NCI-H69 (cell line): ENCODE results near the gene ZBTB16.
A peak's percentile ranks its signal among the peaks of the same experiment; 100 is the strongest.

ENCODE experiments used
- DNase-seq: peaks from one replicate; lab custom pipeline; 2025; lab: John Stamatoyannopoulos, UW

Gene ZBTB16

GRCh38 chr11:114063829-114064201, 4.3 kb downstream of the ZBTB16 start:
- DNase-seq, result no peak

GRCh38 chr11:114064216-114064615, 4.7 kb downstream of the ZBTB16 start:
- DNase-seq, result no peak

- no peak for DNase-seq
These were observed 5.6 kb downstream of the ZBTB16 start for GRCh38 chr11:114065094-114065493.

- DNase-seq, result no peak
These were observed 6.6 kb downstream of the ZBTB16 start for GRCh38 chr11:114066046-114066648.

- no peak for DNase-seq
These were observed 8.8 kb downstream of the ZBTB16 start for GRCh38 chr11:114068327-114068726.

- no peak for DNase-seq
These were observed 11.1 kb downstream of the ZBTB16 start for GRCh38 chr11:114070464-114071139.

- no peak for DNase-seq
These were observed 13.7 kb downstream of the ZBTB16 start for GRCh38 chr11:114073007-114073827.

- DNase-seq, result no peak
These were observed 14.4 kb downstream of the ZBTB16 start for GRCh38 chr11:114073828-114074381.

GRCh38 chr11:114074546-114075343, 15.2 kb downstream of the ZBTB16 start:
- DNase-seq, result no peak

GRCh38 chr11:114075344-114075610, 15.8 kb downstream of the ZBTB16 start:
- DNase-seq, result no peak

GRCh38 chr11:114075891-114076441, 16.5 kb downstream of the ZBTB16 start:
- DNase-seq, result peak; percentile 32

GRCh38 chr11:114076921-114077331, 17.4 kb downstream of the ZBTB16 start:
- peak; percentile 95 for DNase-seq

GRCh38 chr11:114077482-114078305, 18.2 kb downstream of the ZBTB16 start:
- DNase-seq, result peak; percentile 64

GRCh38 chr11:114078423-114078822, 18.9 kb downstream of the ZBTB16 start:
- DNase-seq, result peak; percentile 69

- no peak for DNase-seq
These were observed 20.1 kb downstream of the ZBTB16 start for GRCh38 chr11:114079511-114080065.

GRCh38 chr11:114080219-114080618, 20.7 kb downstream of the ZBTB16 start:
- DNase-seq, result no peak

- DNase-seq, result no peak
These were observed 21.3 kb downstream of the ZBTB16 start for GRCh38 chr11:114080769-114081168.

GRCh38 chr11:114081641-114082414, 22.3 kb downstream of the ZBTB16 start:
- no peak for DNase-seq

- DNase-seq, result no peak
These were observed 22.9 kb downstream of the ZBTB16 start for GRCh38 chr11:114082415-114082748.

- DNase-seq, result no peak
These were observed 23.3 kb downstream of the ZBTB16 start for GRCh38 chr11:114082767-114083181.
